DOHH2 (cell line): ENCODE data around the gene ARTN.

ENCODE experiments used
- EZH2phosphoT487 ChIP-seq: fragments of 200-600 bp; sonication (generic); IDR thresholded peaks from 2 replicates; pipeline ENCODE4 v1.6.1; 2017; ENCODE audit warnings: borderline replicate concordance, mild to moderate bottlenecking, antibody characterized with exemption, low read length, moderate library complexity, mixed read lengths
- TF ChIP-seq, protein P1 (sequence below): fragments of 200-600 bp; sonication (generic); IDR thresholded peaks from one replicate; pipeline ENCODE4 v1.5.1; 2014; ENCODE audit warnings: antibody characterized with exemption, mild to moderate bottlenecking, low read depth, low read length; ENCODE audit not compliant: poor library complexity, severe bottlenecking

DNA sequence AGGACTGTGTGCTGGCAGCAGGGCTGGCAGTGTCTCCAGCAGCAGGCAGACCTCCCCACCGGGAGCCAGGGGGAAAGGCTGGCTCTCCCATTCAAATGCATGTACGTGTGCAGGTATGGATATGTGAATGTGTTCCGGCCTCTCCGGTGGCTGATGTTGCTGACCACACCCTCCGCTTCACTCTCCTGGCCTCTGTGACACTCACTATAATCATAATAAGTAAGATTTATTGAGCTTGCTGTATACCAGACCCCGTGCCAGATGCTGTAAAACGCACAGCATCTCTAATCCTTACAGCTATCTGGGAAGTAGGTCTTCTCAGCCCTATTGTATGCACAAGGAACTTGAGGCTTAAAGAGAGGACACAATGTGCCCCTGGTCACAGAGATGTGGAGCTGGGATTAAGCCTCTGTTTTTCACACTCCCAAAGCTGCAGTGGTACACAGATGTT is 20.5 kb upstream of the ARTN start:
- TF ChIP-seq, protein P1, sequence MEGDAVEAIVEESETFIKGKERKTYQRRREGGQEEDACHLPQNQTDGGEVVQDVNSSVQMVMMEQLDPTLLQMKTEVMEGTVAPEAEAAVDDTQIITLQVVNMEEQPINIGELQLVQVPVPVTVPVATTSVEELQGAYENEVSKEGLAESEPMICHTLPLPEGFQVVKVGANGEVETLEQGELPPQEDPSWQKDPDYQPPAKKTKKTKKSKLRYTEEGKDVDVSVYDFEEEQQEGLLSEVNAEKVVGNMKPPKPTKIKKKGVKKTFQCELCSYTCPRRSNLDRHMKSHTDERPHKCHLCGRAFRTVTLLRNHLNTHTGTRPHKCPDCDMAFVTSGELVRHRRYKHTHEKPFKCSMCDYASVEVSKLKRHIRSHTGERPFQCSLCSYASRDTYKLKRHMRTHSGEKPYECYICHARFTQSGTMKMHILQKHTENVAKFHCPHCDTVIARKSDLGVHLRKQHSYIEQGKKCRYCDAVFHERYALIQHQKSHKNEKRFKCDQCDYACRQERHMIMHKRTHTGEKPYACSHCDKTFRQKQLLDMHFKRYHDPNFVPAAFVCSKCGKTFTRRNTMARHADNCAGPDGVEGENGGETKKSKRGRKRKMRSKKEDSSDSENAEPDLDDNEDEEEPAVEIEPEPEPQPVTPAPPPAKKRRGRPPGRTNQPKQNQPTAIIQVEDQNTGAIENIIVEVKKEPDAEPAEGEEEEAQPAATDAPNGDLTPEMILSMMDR: no peak
- no peak for TF ChIP-seq EZH2phosphoT487
